ENCODE data around the gene MOCS1. TPM values are rescaled to one million over a fixed set of nuclear protein-coding genes. Genes with fewer than 3 reads are reported as not detected.
A peak's percentile ranks its signal among the peaks of the same experiment; 100 is the strongest.

The MOCS1 gene
- total and polyA plus RNA-seq, 4 donors = 6.7 to 36.2 (median 29.2) TPM

GRCh38 chr6:39938773-39939654 lies 4.8 kb upstream of the MOCS1 start:
- H3K9me3 ChIP-seq (ENCODE audit: control insufficient read depth in 4 of 4, low read length in 3 of 4) = no peaks in the 10 kb centered on the region
- H3K27ac ChIP-seq (ENCODE audit: low read depth in 1 of 2, low read length in 2 of 2) = peak overlapping the region; percentile 75 to 80
- H3K36me3 ChIP-seq (ENCODE audit: control insufficient read depth in 4 of 4, insufficient read depth in 3 of 4, low read depth in 1 of 4, low read length in 3 of 4) = no peaks in the 10 kb centered on the region
- peak; percentile 55 for TF ChIP-seq TAF1 (conservative IDR thresholded peaks at IDR 0.05)
- peak; percentile 21 for TF ChIP-seq FOXA1 (IDR thresholded peaks at IDR 0.05)
- TF ChIP-seq RXRA (IDR thresholded peaks at IDR 0.05) = peak; percentile 85 to 93
- TF ChIP-seq JUND (IDR thresholded peaks at IDR 0.05) = peak in 1 of 2 donors; percentile 65
- peak; percentile 12 for TF ChIP-seq ATF3 (IDR thresholded peaks at IDR 0.05)
- TF ChIP-seq MAX (IDR thresholded peaks at IDR 0.05) = peak; percentile 94
- peak in 1 of 2 donors; percentile 65 for TF ChIP-seq EGR1 (IDR thresholded peaks at IDR 0.05; ENCODE audit: low read depth in 2 of 2)
- TF ChIP-seq GABPA (IDR thresholded peaks at IDR 0.05 in 1 of 2, conservative IDR thresholded peaks at IDR 0.05 in 1 of 2) = no peak
- peak in 1 of 2 donors; percentile 47 for TF ChIP-seq RAD21 (IDR thresholded peaks at IDR 0.05)
- TF ChIP-seq NR2F2 (IDR thresholded peaks at IDR 0.05) = no peak
- peak; percentile 89 to 94 for TF ChIP-seq HNF4A (conservative IDR thresholded peaks at IDR 0.05)
- TF ChIP-seq SP1 (IDR thresholded peaks at IDR 0.05) = peak; percentile 99
- no peak for TF ChIP-seq CTCF (IDR thresholded peaks at IDR 0.05; ENCODE audit: low read depth, low read length, missing input control)
- TF ChIP-seq ZBTB33 (IDR thresholded peaks at IDR 0.05) = peak; percentile 76
- TF ChIP-seq REST (IDR thresholded peaks at IDR 0.05) = peak; percentile 76
- TF ChIP-seq HNF4G (IDR thresholded peaks at IDR 0.05) = peak; percentile 50
- TF ChIP-seq YY1 (IDR thresholded peaks at IDR 0.05) = peak; percentile 73
- TF ChIP-seq FOXA2 (IDR thresholded peaks at IDR 0.05) = peak; percentile 52
- peak overlapping the region in 1 of 3 donors; percentile 6 for H3K4me3 ChIP-seq (ENCODE audit: low read depth in 1 of 3, low read length in 3 of 3)
- H3K9ac ChIP-seq (ENCODE audit: low read depth in 1 of 2, low read length in 2 of 2) = no peak overlapping the region
- 29% methylated on average over 10 of the region's 10 CpGs for WGBS
- H3K27me3 ChIP-seq (ENCODE audit: control insufficient read depth in 4 of 4, insufficient read depth in 4 of 4, low read length in 3 of 4) = no peaks in the 10 kb centered on the region
- peak; percentile 43 for DNase-seq (ENCODE audit: low spot score)
- H3K4me1 ChIP-seq (ENCODE audit: control insufficient read depth in 4 of 4, insufficient read depth in 4 of 4, low read length in 3 of 4) = peaks cover 2 to 24% (median 15%) of the 10 kb centered on the region in 4 donors

Data from liver (tissue), 9 donors.